Body of pancreas (tissue), 4 donors: Measurements from ENCODE around the gene ABCB9.

Source experiments
- POLR2A ChIP-seq, 3 donors: fragments of 450-650 bp; IDR thresholded peaks; one replicate each; pipeline ENCODE4 v1.6.1; 2016; ENCODE audit warnings: antibody characterized with exemption in 3 of 3, mild to moderate bottlenecking in 2 of 3
- TF ChIP-seq, protein P1 (sequence below), 7 experiments: fragments of 450-650 bp in 4 of 7; fragments of 200-600 bp in 3 of 7; sonication (generic) in 3 of 7; IDR thresholded peaks; one replicate each; pipeline ENCODE4 v1.5.1; 2016 to 2019; ENCODE audit warnings: antibody characterized with exemption in 7 of 7

- TF ChIP-seq, protein P1, sequence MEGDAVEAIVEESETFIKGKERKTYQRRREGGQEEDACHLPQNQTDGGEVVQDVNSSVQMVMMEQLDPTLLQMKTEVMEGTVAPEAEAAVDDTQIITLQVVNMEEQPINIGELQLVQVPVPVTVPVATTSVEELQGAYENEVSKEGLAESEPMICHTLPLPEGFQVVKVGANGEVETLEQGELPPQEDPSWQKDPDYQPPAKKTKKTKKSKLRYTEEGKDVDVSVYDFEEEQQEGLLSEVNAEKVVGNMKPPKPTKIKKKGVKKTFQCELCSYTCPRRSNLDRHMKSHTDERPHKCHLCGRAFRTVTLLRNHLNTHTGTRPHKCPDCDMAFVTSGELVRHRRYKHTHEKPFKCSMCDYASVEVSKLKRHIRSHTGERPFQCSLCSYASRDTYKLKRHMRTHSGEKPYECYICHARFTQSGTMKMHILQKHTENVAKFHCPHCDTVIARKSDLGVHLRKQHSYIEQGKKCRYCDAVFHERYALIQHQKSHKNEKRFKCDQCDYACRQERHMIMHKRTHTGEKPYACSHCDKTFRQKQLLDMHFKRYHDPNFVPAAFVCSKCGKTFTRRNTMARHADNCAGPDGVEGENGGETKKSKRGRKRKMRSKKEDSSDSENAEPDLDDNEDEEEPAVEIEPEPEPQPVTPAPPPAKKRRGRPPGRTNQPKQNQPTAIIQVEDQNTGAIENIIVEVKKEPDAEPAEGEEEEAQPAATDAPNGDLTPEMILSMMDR (IDR thresholded peaks at IDR 0.05) = no peak
- no peak for TF ChIP-seq POLR2A (IDR thresholded peaks at IDR 0.05)
These were observed 83.2 kb downstream of the ABCB9 start for GRCh38 chr12:122882908-122883558.
